Stimulated activated CD4-positive, alpha-beta T cell treated with anti-CD3 and anti-CD28 coated beads, Interleukin-2, amount 100 ng/mL, for 4 hours (primary cell): ENCODE data around the gene GATB.
"Not testable (repeated sequence)": the region's sequence is repeated elsewhere in the genome, so short reads cannot be mapped to it uniquely, and the experiment has no call there.

Experiments
- DNase-seq: peaks from one replicate; pipeline ENCODE4 v3.0.0-alpha.2; 2020; ENCODE audit warnings: low read depth

GATB gene

GRCh38 chr4:151784706-151785105, 23.9 kb upstream of the GATB start:
- DNase-seq: no peak

- DNase-seq: no peak
Observed at GRCh38 chr4:151783867-151784266, 23.1 kb upstream of the GATB start.

GRCh38 chr4:151782296-151782695, 21.5 kb upstream of the GATB start:
- no peak for DNase-seq

- DNase-seq: no peak
Observed at GRCh38 chr4:151781026-151781425, 20.2 kb upstream of the GATB start.

GRCh38 chr4:151777471-151777870, 16.7 kb upstream of the GATB start:
- DNase-seq: no peak

GRCh38 chr4:151774324-151774723, 13.5 kb upstream of the GATB start:
- no peak for DNase-seq

- no peak for DNase-seq
Observed at GRCh38 chr4:151772274-151772673, 11.5 kb upstream of the GATB start.

- no peak for DNase-seq
Observed at GRCh38 chr4:151771664-151772063, 10.9 kb upstream of the GATB start.

GRCh38 chr4:151770154-151770553, 9.3 kb upstream of the GATB start:
- no peak for DNase-seq

- DNase-seq: no peak
Observed at GRCh38 chr4:151768835-151769234, 8.0 kb upstream of the GATB start.

- DNase-seq: no peak
Observed at GRCh38 chr4:151766691-151767090, 5.9 kb upstream of the GATB start.

GRCh38 chr4:151760002-151760401, 805 bp downstream of the GATB start:
- DNase-seq: no peak

GRCh38 chr4:151753056-151753455, 7.8 kb downstream of the GATB start:
- DNase-seq: no peak

- no peak for DNase-seq
Observed at GRCh38 chr4:151750156-151750555, 10.7 kb downstream of the GATB start.

- no peak for DNase-seq
Observed at GRCh38 chr4:151745481-151746231, 15.2 kb downstream of the GATB start.

- no peak for DNase-seq
Observed at GRCh38 chr4:151744614-151745013, 16.2 kb downstream of the GATB start.

GRCh38 chr4:151743894-151744293, 16.9 kb downstream of the GATB start:
- DNase-seq: no peak

- no peak for DNase-seq
Observed at GRCh38 chr4:151743128-151743854, 17.5 kb downstream of the GATB start.

GRCh38 chr4:151738720-151739517, 21.9 kb downstream of the GATB start:
- no peak for DNase-seq

- DNase-seq: not testable (repeated sequence)
Observed at GRCh38 chr4:151736852-151737251, 24.0 kb downstream of the GATB start.

GRCh38 chr4:151736361-151736760, 24.4 kb downstream of the GATB start:
- DNase-seq: no peak

GRCh38 chr4:151731670-151732069, 29.1 kb downstream of the GATB start:
- not testable (repeated sequence) for DNase-seq
